Measurements from ENCODE around the gene RETREG1. TPM values are rescaled to one million over a fixed set of nuclear protein-coding genes. Genes with fewer than 3 reads are reported as not detected.

The RETREG1 gene
- total and polyA plus RNA-seq, 3 donors from 2014 or later, result 24.8 to 103 (median 55.4) TPM

DNA sequence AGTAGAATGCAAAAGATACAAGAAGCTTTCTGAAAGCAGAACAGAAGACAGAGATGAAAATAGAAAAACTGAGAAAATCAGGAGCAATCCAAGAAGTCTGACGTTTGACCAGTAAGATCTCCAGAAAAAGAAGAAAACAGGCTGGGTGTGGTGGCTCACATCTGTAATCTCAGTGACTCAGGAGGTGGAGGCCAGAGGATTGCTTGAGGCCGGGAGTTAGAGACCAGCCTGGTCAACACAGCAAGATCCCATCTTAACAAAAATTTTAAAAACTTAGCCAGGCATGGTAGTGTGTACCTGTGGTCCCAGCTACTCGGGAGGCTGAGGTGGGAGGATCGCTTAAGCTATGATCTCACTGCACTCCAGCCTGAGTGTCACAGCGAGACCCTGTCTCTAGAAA, 15.9 kb downstream of the RETREG1 start:
- Histone ChIP-seq H3K4me3 (no peak overlapping the region), H3K4me1 (peaks cover 5% of the 10 kb centered on the region), H3K9me3 (no peaks in the 10 kb centered on the region), H3K27me3 (no peaks in the 10 kb centered on the region), H3K27ac (no peak overlapping the region), H3K36me3 (ENCODE audit: low read depth, missing control alignments) (no peaks in the 10 kb centered on the region)
- intact Hi-C loops (cut with DNase I; ENCODE audit: low total_unique reads), result no loop called here
- 83 to 84% methylated on average over 5 of the region's 5 CpGs for WGBS, 2 donors
- no peak for DNase-seq
- TF ChIP-seq POLR2A (IDR thresholded peaks at IDR 0.05) (no peak), CTCF (IDR thresholded peaks at IDR 0.05) (no peak)

GRCh38 chr5:16600397-16600796, 16.4 kb downstream of the RETREG1 start:
- 29 to 34% methylated on average over 7 of the region's 7 CpGs for WGBS, 2 donors
- H3K27me3 ChIP-seq, result no peaks in the 10 kb centered on the region
- intact Hi-C loops (cut with DNase I; ENCODE audit: low total_unique reads), result no loop called here
- no peak overlapping the region for H3K4me3 ChIP-seq
- H3K9me3 ChIP-seq, result no peaks in the 10 kb centered on the region
- TF ChIP-seq CTCF (IDR thresholded peaks at IDR 0.05) (no peak), POLR2A (IDR thresholded peaks at IDR 0.05) (no peak)
- peak; percentile 86 for DNase-seq
- no peaks in the 10 kb centered on the region for H3K36me3 ChIP-seq (ENCODE audit: low read depth, missing control alignments)
- no peak overlapping the region for H3K27ac ChIP-seq
- H3K4me1 ChIP-seq, result peaks cover 5% of the 10 kb centered on the region

DNA sequence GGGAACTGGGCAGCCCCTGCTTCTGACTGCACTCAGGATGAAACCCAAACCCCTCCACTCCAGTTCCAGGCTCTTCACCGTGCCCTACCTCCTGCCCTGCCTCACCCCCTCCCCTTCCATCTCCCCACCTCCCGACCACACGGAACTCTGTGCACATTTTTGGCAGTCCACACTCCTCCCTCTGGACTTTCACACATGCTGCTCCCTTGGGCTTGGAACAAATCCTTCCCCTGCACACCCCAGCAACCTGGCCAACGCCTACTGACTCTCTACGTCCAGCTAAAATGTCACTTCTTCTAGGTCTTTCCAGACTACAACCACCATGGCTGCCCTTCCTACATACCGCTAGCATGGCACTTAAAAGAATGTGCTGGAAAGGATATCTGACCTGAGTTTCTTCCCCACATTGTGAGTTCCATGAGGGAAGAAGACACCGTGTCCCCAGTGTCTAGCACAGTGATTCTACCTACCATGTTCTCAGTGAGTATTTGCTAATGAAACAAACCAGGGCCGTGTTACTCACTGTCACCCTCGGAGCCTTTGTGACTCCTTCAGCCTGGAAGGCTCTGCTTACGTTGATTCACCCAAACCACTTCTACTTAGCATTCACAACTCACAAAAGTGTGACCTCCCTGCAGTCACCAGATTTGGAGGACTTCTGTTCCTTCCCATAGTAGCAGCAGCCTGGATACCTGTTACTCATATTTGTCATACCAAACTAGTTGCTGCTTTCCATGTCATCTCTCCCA, 18.7 kb downstream of the RETREG1 start:
- 84 to 86% methylated on average over 10 of the region's 10 CpGs for WGBS, 2 donors
- TF ChIP-seq CTCF (IDR thresholded peaks at IDR 0.05), result no peak
- no peak for TF ChIP-seq POLR2A (IDR thresholded peaks at IDR 0.05)
- intact Hi-C loops (cut with DNase I; ENCODE audit: low total_unique reads), result no loop called here

DNA sequence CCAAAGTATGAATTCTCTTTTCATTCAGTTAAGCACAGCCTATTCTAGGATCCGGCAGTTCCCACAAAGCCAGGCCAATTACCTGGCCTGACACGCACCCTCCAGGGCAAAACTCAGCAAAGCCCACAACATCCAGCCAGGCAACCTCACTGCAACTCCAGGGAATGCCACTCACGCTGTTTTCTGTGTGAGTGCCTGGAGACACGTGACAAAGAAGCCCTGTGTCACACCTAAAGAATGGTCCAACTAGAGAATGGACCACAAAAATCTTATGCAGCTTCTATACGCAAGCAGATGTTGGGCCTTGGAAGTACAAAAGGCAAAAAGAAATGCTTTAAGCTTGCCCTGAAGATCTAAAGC, 20.2 kb downstream of the RETREG1 start:
- Histone ChIP-seq H3K4me1 (peaks cover 5% of the 10 kb centered on the region), H3K27ac (no peak overlapping the region), H3K4me3 (no peak overlapping the region), H3K27me3 (no peaks in the 10 kb centered on the region), H3K36me3 (ENCODE audit: low read depth, missing control alignments) (no peaks in the 10 kb centered on the region), H3K9me3 (no peaks in the 10 kb centered on the region)
- intact Hi-C loops (cut with DNase I; ENCODE audit: low total_unique reads), result no loop called here
- TF ChIP-seq CTCF (IDR thresholded peaks at IDR 0.05), result no peak
- no peak for TF ChIP-seq POLR2A (IDR thresholded peaks at IDR 0.05)
- DNase-seq, result no peak
- 88 to 98% methylated on average over 4 to 5 of the region's 5 CpGs for WGBS, 2 donors

More for the DNA sequence above, 18.7 kb downstream of the RETREG1 start:
- Histone ChIP-seq H3K9me3 (no peaks in the 10 kb centered on the region), H3K4me1 (peaks cover 5% of the 10 kb centered on the region), H3K4me3 (no peak overlapping the region), H3K36me3 (ENCODE audit: low read depth, missing control alignments) (no peaks in the 10 kb centered on the region), H3K27ac (no peak overlapping the region), H3K27me3 (no peaks in the 10 kb centered on the region)
- no peak for DNase-seq

Measured in testis (tissue), 3 donors.